ENCODE results near the gene DDX56.

DNA sequence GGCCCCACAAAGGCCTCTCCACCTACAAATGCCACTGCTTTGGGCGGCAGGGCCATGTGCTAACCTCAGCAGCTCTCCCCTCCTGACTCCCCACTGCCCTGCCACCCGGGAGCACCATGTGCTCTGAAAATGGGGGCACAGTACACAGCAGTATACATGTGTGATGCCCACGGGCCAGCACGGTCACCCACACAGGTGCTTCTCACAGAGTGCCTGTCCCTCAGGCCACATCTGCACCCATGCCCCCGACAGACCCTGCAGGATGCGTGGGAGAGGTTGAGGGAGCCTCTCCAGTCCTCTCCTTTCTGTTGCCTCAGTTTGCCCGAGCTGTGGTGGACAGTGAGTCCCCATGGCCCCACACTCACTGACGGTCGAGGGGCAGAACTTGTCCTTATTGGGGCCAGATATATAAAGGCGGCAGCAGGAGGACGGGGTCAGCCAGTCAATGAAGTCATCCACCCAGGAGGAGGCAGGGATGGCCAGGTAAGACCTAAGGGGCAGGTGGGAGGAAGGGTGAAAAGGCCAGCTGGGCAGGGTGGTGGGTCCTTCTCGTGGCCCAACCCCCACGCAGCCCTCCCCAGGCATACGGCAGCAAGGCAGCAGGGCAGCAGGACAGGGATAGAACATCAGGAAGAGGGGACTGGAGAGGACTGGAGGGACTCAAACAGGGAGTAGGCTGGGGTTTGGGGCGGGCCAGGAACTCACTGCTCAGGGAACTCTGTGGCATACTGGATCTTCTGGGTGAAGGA lies 52.2 kb downstream of the DDX56 start:
- TF ChIP-seq, protein P1, sequence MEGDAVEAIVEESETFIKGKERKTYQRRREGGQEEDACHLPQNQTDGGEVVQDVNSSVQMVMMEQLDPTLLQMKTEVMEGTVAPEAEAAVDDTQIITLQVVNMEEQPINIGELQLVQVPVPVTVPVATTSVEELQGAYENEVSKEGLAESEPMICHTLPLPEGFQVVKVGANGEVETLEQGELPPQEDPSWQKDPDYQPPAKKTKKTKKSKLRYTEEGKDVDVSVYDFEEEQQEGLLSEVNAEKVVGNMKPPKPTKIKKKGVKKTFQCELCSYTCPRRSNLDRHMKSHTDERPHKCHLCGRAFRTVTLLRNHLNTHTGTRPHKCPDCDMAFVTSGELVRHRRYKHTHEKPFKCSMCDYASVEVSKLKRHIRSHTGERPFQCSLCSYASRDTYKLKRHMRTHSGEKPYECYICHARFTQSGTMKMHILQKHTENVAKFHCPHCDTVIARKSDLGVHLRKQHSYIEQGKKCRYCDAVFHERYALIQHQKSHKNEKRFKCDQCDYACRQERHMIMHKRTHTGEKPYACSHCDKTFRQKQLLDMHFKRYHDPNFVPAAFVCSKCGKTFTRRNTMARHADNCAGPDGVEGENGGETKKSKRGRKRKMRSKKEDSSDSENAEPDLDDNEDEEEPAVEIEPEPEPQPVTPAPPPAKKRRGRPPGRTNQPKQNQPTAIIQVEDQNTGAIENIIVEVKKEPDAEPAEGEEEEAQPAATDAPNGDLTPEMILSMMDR (IDR thresholded peaks at IDR 0.05), result no peak
- TF ChIP-seq POLR2A (IDR thresholded peaks at IDR 0.05), result no peak
